DMS 273 (cell line): ENCODE measurements around the gene CYP26A1.
"Not testable (repeated sequence)": the region's sequence is repeated elsewhere in the genome, so short reads cannot be mapped to it uniquely, and the experiment has no call there.

ENCODE experiments used
- DNase-seq: peaks from one replicate; lab custom pipeline; 2025; ENCODE audit not compliant: unreplicated experiment; lab: John Stamatoyannopoulos, UW

CYP26A1 gene

GRCh38 chr10:93079663-93080349 lies 6.1 kb downstream of the CYP26A1 start:
- no peak for DNase-seq

- peak; percentile 52 for DNase-seq
Observed at GRCh38 chr10:93080350-93081046, 6.8 kb downstream of the CYP26A1 start.

- DNase-seq, result no peak
Observed at GRCh38 chr10:93081318-93081717, 7.6 kb downstream of the CYP26A1 start.

- no peak for DNase-seq
Observed at GRCh38 chr10:93081834-93082233, 8.1 kb downstream of the CYP26A1 start.

GRCh38 chr10:93083743-93084539 lies 10.2 kb downstream of the CYP26A1 start:
- no peak for DNase-seq

- DNase-seq, result no peak
Observed at GRCh38 chr10:93085272-93085859, 11.7 kb downstream of the CYP26A1 start.

DNA sequence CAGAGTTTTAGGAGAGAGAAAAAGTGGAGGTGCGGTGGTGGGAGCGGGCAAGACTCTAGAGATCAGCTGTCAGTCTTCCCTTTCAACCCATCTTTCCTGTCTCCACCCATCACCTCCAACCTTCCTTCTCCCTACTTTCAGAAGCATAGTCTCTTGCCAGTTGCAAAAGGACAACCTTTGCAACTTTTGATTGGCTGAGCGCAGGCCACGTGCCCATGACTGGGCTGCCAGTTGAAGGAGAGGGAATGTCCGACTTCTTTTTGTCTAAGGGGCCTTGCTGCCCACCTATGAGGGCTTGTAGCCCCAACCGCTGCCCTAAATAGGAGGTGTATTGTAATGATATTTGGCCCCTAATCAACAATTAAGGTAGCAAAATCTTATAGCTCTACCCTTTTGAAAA lies 12.6 kb downstream of the CYP26A1 start:
- DNase-seq, result no peak

GRCh38 chr10:93087846-93088245 lies 14.2 kb downstream of the CYP26A1 start:
- DNase-seq, result no peak

GRCh38 chr10:93088466-93088865 lies 14.8 kb downstream of the CYP26A1 start:
- DNase-seq, result no peak

DNA sequence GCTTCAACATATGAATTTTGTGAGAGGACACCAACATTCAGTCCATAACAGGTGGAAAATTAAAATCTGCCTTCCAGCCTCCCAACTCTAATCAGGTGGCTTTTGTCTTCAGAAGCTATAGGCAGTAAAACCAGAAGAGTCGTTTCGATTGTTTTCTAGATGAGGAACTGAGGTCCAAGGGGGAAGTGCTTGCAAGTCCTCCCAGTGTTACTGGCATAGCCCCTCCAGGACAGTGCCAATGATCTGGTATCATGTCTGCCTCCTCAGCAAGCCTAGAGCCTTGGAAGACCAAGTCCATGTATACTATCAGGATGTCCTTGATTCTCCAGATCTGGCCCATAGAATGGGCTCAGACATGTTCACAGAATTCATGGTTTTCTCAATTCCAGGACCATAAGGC lies 16.9 kb downstream of the CYP26A1 start:
- no peak for DNase-seq

- DNase-seq, result no peak
Observed at GRCh38 chr10:93091960-93092359, 18.3 kb downstream of the CYP26A1 start.

GRCh38 chr10:93095225-93095624 lies 21.5 kb downstream of the CYP26A1 start:
- no peak for DNase-seq

- no peak for DNase-seq
Observed at GRCh38 chr10:93096901-93097300, 23.2 kb downstream of the CYP26A1 start.

DNA sequence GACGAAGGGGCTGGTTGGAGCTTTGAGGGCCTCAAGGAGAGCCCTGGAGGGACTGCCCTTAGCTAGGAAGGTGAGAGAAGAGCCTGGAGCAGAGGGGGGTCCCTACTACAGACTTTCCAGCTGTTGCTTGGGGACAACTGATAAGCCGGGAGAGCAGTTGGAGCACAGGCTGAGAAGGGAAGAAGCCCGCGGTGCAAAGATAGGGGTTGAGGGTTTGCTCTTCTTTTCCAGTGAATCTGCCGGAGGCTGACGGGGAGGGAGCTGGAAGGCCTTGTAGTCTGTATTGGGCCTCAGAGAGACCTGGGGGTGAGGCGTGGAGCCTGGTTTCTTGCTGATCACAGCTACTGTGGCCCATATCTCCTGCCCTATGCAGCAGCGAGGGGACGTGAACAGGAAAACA lies 23.7 kb downstream of the CYP26A1 start:
- DNase-seq, result no peak

- no peak for DNase-seq
Observed at GRCh38 chr10:93098816-93099215, 25.1 kb downstream of the CYP26A1 start.

DNA sequence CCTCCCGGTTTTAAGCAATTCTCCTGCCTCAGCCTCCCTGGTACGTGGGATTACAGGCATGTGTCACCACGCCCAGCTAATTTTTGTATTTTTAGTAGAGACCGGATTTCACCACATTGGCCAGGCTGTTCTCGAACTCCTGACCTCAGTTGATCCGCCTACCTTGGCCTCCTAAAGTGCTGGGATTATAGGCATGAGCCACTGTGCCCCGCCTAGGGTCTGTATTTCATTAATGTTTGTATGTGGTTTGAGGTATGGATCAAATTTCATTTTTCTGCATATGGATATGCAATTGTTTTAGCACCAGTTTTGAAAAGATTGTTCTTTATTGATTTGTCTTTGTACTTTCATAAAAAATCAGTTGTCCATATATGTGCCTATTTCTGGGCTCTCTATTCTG lies 26.0 kb downstream of the CYP26A1 start:
- DNase-seq, result no peak

DNA sequence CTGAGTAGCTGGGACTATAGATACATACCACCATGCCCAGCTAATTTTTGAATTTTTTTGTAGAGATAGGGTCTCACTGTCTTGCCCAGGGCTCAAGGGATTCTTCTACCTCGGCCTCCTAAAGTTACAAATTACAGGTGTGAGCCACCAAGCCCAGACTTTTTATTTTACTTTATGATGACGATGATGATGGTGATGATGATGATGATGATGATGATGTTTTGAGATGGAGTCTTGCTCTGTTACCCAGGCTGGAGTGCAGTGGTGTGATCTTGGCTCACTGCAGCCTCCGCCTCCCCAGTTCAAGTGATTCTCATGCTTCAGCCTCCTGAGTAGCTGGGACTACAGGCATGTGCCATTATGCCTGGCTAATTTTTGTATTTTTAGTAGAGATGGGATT lies 27.5 kb downstream of the CYP26A1 start:
- not testable (repeated sequence) for DNase-seq

- no peak for DNase-seq
Observed at GRCh38 chr10:93103953-93104352, 30.3 kb downstream of the CYP26A1 start.

DNA sequence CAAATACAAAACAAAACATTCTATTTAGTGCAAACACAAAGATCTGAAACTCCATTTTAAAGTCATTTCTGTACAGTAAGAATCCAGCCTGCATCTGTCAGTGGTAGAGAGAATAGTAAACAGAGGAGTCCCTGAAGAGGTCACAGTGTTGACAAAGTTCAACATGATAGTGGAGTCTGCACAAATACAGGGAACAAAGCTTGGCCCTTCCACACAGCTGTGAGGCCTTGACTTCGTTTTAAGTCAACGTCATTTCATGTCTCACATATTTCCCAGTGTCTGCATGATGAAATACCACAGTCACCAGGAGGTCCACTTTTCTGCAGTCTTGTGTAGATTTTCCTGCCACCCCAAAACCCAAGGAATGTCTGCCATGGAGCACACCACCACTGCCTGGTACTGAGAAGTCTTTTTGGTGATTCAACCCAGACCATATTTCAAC lies 33.0 kb downstream of the CYP26A1 start:
- no peak for DNase-seq

GRCh38 chr10:93110472-93111146 lies 36.9 kb downstream of the CYP26A1 start:
- DNase-seq, result no peak

DNA sequence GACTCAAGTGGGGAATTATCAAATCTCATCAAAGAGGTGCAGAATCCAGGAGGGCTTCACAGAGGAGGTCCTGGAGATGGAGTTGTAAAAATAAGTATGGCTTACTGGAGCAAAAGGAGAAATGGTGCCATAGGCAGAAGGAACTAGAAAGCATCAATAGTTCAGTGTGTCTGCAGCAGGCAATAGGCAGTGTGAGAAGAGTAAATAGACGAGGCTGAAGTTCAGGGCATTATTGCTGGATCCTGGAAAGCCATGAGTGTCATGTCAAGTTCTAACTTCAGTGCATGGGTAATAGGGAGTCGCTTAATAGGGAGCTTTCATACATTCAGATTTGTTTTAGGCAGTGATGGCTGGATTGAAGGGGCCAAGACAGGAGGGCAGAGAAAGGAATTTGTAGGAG lies 39.3 kb downstream of the CYP26A1 start:
- DNase-seq, result no peak
